ENCODE data around the gene UBAP1. TPM values are rescaled to one million over a fixed set of nuclear protein-coding genes. Genes with fewer than 3 reads are reported as not detected.

UBAP1 gene
- polyA plus RNA-seq, 6 donors from 2014 or later, result 18.1 to 35.3 (median 28.0) TPM

DNA sequence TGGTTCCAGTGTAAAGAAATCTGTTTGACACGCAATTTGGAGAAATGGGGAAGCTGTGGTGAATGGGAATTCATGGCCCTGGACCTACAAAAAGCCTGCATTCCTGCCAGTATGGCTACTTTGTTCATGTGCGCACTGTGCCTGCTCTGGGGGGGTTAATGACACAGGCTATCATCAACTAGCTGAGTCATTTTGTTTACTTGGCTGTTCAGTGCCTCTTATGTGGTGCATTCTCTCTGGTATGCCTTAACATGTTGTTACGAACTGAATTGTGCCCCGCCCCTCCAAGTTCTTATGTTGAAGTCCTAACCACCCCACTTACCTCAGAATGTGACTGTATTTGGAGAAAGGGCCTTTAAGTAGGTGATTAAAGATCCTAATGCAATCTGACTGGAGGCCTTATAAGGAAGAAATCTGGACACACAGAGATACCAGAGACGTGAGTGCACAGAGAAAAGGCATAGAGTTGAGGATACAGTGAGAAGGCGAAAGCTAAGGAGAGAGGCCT lies 20.4 kb upstream of the UBAP1 start:
- no peaks in the 10 kb centered on the region for H3K36me3 Mint-ChIP-seq
- H3K27ac Mint-ChIP-seq, result no peak overlapping the region
- DNase-seq, result no peak
- ATAC-seq (ENCODE audit: low read depth in 2 of 2), result no peak
- no peak overlapping the region for H3K4me3 Mint-ChIP-seq
- no peaks in the 10 kb centered on the region for H3K4me1 Mint-ChIP-seq
- H3K27me3 Mint-ChIP-seq, result peaks cover 41 to 62% (median 58%) of the 10 kb centered on the region in 3 donors
- H3K9me3 Mint-ChIP-seq, result no peaks in the 10 kb centered on the region

DNA sequence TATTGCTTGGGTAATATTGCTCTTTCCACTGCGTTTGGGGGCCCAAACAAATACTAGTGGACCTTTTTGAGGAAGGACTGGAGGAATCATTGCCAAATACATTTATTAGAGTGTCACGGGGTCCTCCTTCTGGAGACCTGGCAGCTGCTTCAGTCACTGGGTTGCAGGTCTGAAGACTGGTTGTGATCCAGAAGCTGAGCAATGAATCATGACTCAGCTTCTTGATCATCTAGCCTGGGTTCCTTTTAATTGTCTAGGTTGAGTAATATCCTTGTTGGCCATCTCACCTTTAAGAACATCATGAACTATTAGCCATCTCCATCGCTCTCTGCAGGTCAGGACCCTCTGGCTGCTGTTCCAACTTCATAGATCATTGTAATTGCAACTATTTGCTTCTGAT lies 15.4 kb upstream of the UBAP1 start:
- H3K4me1 Mint-ChIP-seq, result no peaks in the 10 kb centered on the region
- H3K27me3 Mint-ChIP-seq, result peaks cover 38 to 73% (median 56%) of the 10 kb centered on the region in 3 donors
- H3K9me3 Mint-ChIP-seq, result peaks cover 0 to 3% (median 0%) of the 10 kb centered on the region in 7 donors
- no peak for ATAC-seq (ENCODE audit: low read depth in 2 of 2)
- no peaks in the 10 kb centered on the region for H3K36me3 Mint-ChIP-seq
- DNase-seq, result no peak
- H3K4me3 Mint-ChIP-seq, result no peak overlapping the region
- no peak overlapping the region for H3K27ac Mint-ChIP-seq

DNA sequence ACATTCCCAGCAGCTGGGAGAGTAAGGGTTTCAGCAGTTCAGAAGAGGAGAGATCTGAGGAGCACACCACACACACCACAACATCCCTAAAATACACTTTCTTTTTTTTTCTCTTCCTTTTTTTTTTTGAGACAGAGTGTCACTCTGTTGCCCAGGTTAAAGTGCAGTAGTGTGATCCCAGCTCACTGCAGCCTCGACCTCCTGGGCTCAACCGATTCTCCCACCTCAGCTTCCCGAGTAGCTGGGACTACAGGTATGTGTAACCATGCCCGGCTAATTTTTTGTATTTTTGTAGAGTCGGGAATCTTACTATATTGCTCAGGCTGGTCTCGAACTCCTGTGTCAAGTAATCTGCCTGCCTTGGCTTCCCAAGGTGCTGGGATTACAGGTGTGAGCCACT lies 9.7 kb upstream of the UBAP1 start:
- Mint-ChIP-seq H3K4me1 (peaks cover 8 to 15% (median 11%) of the 10 kb centered on the region in 3 donors), H3K4me3 (no peak overlapping the region), H3K27ac (peak overlapping the region in 1 of 6 donors; percentile 84), H3K36me3 (no peaks in the 10 kb centered on the region), H3K27me3 (peaks cover 26 to 48% (median 43%) of the 10 kb centered on the region in 3 donors), H3K9me3 (peaks cover 0 to 6% (median 0%) of the 10 kb centered on the region in 7 donors)
- DNase-seq (no peak), ATAC-seq (ENCODE audit: low read depth in 2 of 2) (no peak)

- H3K36me3 Mint-ChIP-seq, result no peaks in the 10 kb centered on the region
- ATAC-seq (ENCODE audit: low read depth in 2 of 2), result no peak
- peaks cover 0 to 6% (median 0%) of the 10 kb centered on the region in 7 donors for H3K9me3 Mint-ChIP-seq
- no peak for DNase-seq
- H3K27ac Mint-ChIP-seq, result no peak overlapping the region
- peaks cover 8 to 15% (median 11%) of the 10 kb centered on the region in 3 donors for H3K4me1 Mint-ChIP-seq
- peaks cover 26 to 46% (median 38%) of the 10 kb centered on the region in 3 donors for H3K27me3 Mint-ChIP-seq
- H3K4me3 Mint-ChIP-seq, result no peak overlapping the region
These were observed 8.4 kb upstream of the UBAP1 start for GRCh38 chr9:34170237-34170991.

DNA sequence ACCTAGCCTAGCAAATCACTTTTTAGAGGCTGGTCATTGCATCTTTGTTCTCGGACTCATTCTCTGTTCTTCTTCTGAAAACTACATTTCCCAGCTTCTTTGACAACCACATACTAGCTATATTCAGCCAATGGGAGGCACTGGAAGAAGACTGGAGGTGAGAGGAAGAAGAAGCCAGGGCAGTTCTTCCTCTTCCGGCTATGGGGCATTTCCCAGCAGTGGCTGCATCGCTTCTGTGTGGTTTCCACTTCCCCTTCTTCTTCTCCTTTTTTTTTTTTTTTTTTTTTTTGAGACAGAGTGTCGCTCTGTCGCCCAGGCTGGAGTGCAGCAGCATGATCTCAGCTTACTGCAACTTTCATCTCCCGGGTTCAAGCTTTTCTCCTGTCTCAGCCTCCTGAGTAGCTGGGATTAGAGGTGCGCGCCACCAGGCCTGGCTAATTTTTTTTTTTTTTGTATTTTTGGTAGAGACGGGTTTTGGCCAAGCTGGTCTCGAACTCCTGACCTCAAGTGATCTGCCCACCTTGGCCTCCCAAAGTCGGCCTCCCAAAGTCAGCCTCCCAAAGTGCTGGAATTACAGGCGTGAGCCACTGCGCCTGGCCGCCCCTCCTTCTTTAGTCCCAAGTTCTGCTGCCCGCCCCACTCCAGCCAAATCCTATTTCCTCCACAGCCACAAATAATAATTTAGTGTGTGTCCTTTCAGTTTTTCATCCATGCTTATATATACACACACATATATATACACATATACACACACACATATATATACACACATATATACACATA lies 6.9 kb upstream of the UBAP1 start:
- peak; percentile 99 to 100 for ATAC-seq (ENCODE audit: low read depth in 2 of 2)
- H3K36me3 Mint-ChIP-seq, result no peaks in the 10 kb centered on the region

DNA sequence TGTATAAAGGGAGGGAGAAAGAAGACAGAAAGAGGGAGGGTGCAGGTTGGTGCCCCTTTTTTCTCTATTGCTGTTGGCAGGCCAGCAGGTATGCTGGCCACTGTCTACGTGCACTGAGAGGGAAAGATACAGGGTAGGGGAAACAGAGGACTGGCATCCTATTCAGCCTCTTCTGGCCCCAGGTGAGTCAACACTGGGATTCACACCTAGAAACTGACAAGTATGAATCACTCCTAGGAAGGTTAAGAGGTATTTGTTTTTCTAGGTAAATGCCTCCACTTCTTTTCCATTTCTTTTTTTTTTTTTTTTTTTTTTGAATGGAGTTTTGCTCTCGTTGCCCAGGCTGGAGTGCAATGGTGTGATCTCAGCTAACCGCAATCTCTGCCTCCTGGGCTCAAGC lies 2.8 kb upstream of the UBAP1 start:
- DNase-seq (no peak), ATAC-seq (ENCODE audit: low read depth in 2 of 2) (no peak)
- Mint-ChIP-seq H3K4me3 (peak overlapping the region in 2 of 8 donors; percentile 29 to 75), H3K9me3 (peaks cover 0 to 3% (median 0%) of the 10 kb centered on the region in 7 donors), H3K36me3 (peaks cover 0 to 9% of the 10 kb centered on the region in 2 donors), H3K4me1 (peaks cover 21 to 34% (median 30%) of the 10 kb centered on the region in 3 donors), H3K27ac (no peak overlapping the region), H3K27me3 (peaks cover 0 to 17% (median 5%) of the 10 kb centered on the region in 3 donors)

More for the DNA sequence above, 6.9 kb upstream of the UBAP1 start:
- H3K27me3 Mint-ChIP-seq, result peaks cover 19 to 37% (median 28%) of the 10 kb centered on the region in 3 donors
- H3K4me1 Mint-ChIP-seq, result peaks cover 8 to 15% (median 11%) of the 10 kb centered on the region in 3 donors
- peak overlapping the region; percentile 26 to 75 (median 66) for H3K4me3 Mint-ChIP-seq
- H3K27ac Mint-ChIP-seq, result peak overlapping the region; percentile 25 to 97 (median 86)
- peak; percentile 77 for DNase-seq
- H3K9me3 Mint-ChIP-seq, result peaks cover 0 to 6% (median 0%) of the 10 kb centered on the region in 7 donors

- Mint-ChIP-seq H3K36me3 (peaks cover 0 to 9% of the 10 kb centered on the region in 2 donors), H3K4me3 (peak overlapping the region; percentile 88 to 100 (median 98)), H3K9me3 (no peaks in the 10 kb centered on the region), H3K4me1 (peaks cover 17 to 26% (median 25%) of the 10 kb centered on the region in 3 donors), H3K27me3 (peaks cover 0 to 8% (median 5%) of the 10 kb centered on the region in 3 donors), H3K27ac (peak overlapping the region; percentile 93 to 99 (median 96))
- ATAC-seq (ENCODE audit: low read depth in 2 of 2) (no peak), DNase-seq (no peak)
These were observed 1.0 kb upstream of the UBAP1 start for GRCh38 chr9:34177593-34178435.

GRCh38 chr9:34179213-34180136 lies 632 bp downstream of the UBAP1 start:
- Mint-ChIP-seq H3K4me3 (peak overlapping the region; percentile 88 to 100 (median 98)), H3K36me3 (peaks cover 0 to 9% of the 10 kb centered on the region in 2 donors), H3K27me3 (peaks cover 0 to 8% (median 5%) of the 10 kb centered on the region in 3 donors), H3K27ac (peak overlapping the region; percentile 94 to 100 (median 98)), H3K9me3 (no peaks in the 10 kb centered on the region), H3K4me1 (peaks cover 17 to 26% (median 25%) of the 10 kb centered on the region in 3 donors)
- ATAC-seq (ENCODE audit: low read depth in 2 of 2), result peak in 1 of 2 donors; percentile 8
- DNase-seq, result peak; percentile 8

GRCh38 chr9:34185778-34186551 lies 7.1 kb downstream of the UBAP1 start:
- no peaks in the 10 kb centered on the region for H3K27me3 Mint-ChIP-seq
- no peak overlapping the region for H3K27ac Mint-ChIP-seq
- ATAC-seq (ENCODE audit: low read depth in 2 of 2) (peak; percentile 71 to 72), DNase-seq (peak; percentile 10)
- peaks cover 17 to 47% (median 38%) of the 10 kb centered on the region in 3 donors for H3K4me1 Mint-ChIP-seq
- peak overlapping the region in 1 of 8 donors; percentile 18 for H3K4me3 Mint-ChIP-seq
- H3K36me3 Mint-ChIP-seq, result no peaks in the 10 kb centered on the region
- H3K9me3 Mint-ChIP-seq, result no peaks in the 10 kb centered on the region

GRCh38 chr9:34187891-34188240 lies 9.0 kb downstream of the UBAP1 start:
- peaks cover 17 to 50% (median 37%) of the 10 kb centered on the region in 3 donors for H3K4me1 Mint-ChIP-seq
- H3K27me3 Mint-ChIP-seq, result no peaks in the 10 kb centered on the region
- no peaks in the 10 kb centered on the region for H3K9me3 Mint-ChIP-seq
- ATAC-seq (ENCODE audit: low read depth in 2 of 2) (no peak), DNase-seq (no peak)
- no peak overlapping the region for H3K27ac Mint-ChIP-seq
- no peaks in the 10 kb centered on the region for H3K36me3 Mint-ChIP-seq
- no peak overlapping the region for H3K4me3 Mint-ChIP-seq
